GM12865 (cell line): ENCODE measurements around the gene SRP14.
A peak's percentile ranks its signal among the peaks of the same experiment; 100 is the strongest.

Source experiments
- DNase-seq: peaks from one replicate; pipeline ENCODE4 v3.0.0; 2010; ENCODE audit warnings: low read depth
- H3K4me3 ChIP-seq: 2 replicates; pipeline ENCODE4 v1.5.1; 2011; ENCODE audit warnings: mild to moderate bottlenecking, low read depth, low read length, control low read depth
- TF ChIP-seq, protein P1 (sequence below): IDR thresholded peaks from 2 replicates; pipeline ENCODE4 v1.5.1; 2011; ENCODE audit warnings: low read length, control low read depth, low read depth, inconsistent platforms; ENCODE audit not compliant: insufficient read depth; ENCODE audit errors: missing control alignments

Gene SRP14

DNA sequence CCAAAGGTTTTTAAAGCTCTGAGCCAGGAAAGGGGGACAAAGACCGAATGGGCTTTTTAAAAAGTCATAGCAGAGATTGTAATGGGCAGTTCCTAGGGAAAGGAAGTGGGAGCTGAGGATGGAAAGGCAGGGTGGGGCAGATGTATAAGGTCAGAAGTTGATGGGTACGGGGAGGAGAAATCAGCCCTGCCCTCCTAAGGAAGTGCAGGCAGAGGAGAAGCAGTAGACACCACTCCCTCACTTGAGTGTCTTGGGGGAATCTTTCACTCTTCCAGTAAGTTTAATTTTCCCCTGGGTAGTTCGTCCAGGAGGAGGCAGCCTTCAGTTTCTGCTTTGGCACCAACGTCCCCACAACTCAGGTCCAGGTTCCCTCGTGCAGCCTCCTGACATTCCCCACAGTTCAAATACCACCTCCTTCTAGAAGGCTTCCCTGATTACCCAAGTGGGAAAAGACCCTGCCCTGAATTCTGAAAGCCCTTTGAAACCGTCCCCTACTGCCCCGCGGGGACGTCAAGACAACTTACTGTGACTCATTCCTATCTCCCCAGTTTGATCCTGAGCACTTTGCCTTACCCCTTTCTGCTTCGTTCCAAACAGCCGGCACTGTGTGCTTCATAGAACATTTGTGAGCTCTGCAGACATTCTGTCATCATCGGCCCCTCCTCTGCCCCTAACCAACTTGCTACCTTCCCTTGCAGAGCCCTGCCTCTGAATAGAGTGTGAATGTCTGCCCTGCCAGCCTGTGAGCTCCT is 14.3 kb upstream of the SRP14 start:
- TF ChIP-seq, protein P1, sequence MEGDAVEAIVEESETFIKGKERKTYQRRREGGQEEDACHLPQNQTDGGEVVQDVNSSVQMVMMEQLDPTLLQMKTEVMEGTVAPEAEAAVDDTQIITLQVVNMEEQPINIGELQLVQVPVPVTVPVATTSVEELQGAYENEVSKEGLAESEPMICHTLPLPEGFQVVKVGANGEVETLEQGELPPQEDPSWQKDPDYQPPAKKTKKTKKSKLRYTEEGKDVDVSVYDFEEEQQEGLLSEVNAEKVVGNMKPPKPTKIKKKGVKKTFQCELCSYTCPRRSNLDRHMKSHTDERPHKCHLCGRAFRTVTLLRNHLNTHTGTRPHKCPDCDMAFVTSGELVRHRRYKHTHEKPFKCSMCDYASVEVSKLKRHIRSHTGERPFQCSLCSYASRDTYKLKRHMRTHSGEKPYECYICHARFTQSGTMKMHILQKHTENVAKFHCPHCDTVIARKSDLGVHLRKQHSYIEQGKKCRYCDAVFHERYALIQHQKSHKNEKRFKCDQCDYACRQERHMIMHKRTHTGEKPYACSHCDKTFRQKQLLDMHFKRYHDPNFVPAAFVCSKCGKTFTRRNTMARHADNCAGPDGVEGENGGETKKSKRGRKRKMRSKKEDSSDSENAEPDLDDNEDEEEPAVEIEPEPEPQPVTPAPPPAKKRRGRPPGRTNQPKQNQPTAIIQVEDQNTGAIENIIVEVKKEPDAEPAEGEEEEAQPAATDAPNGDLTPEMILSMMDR = peak; percentile 6
- peak overlapping the region; percentile 56 for H3K4me3 ChIP-seq
- DNase-seq = peak; percentile 37

DNA sequence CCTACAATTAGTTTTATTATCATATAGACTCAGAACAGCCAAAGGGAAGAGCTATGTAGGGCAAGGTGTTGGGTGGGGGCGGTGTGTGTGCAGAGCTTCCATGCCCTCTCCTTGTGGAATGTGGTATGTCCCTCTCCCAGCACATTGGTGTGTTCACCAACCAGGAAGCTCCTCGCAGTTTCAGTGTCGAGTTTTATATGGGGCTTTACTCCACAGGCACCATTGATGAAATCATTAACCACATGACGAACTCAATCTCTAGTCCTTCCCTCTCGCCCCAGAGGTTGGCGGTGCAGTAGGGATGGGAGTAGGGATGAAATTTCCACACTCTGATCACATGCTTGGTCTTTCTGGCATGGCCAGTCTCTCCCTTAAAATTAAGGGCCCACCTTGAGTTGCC is 13.6 kb upstream of the SRP14 start:
- DNase-seq = no peak
- TF ChIP-seq, protein P1 = no peak
- no peak overlapping the region for H3K4me3 ChIP-seq

DNA sequence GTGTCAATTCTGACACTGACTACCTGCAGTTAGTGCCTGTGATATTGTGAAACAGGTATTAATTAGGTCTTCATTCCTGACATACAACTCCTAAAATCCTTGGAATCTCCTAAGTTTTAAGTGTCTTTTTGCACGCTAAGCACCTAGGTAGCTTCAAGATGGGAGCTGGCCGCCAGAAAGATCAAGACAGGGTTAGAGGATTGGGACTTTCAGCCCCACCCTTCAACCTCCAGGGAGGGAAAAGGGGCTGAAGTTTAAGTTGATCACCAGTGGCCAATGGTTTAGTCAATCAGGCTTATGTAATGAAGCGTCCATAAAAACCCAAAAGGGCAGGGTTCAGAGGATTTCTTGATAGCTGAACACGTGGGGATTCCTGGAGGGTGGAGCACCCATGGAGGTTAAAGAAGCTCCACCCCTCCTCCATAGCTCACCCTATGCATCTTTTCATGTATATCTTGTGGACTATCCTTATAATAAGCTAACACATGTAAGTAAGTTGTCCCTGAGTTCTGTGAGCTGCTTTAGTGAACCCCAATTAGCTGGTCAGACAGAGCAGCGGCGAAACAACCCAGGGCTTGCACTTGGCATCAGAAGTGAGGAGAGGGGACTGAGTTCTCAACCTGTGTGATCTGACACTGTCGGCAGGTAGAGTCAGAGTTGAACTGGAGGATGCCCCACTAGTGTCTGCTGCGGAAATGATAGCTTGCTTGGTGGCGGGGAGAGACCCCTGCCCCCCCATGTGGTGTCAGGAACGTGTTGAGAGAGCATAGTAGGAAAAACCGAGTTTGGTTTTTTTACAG is 12.8 kb upstream of the SRP14 start:
- TF ChIP-seq, protein P1 = no peak
- no peak overlapping the region for H3K4me3 ChIP-seq
- no peak for DNase-seq

DNA sequence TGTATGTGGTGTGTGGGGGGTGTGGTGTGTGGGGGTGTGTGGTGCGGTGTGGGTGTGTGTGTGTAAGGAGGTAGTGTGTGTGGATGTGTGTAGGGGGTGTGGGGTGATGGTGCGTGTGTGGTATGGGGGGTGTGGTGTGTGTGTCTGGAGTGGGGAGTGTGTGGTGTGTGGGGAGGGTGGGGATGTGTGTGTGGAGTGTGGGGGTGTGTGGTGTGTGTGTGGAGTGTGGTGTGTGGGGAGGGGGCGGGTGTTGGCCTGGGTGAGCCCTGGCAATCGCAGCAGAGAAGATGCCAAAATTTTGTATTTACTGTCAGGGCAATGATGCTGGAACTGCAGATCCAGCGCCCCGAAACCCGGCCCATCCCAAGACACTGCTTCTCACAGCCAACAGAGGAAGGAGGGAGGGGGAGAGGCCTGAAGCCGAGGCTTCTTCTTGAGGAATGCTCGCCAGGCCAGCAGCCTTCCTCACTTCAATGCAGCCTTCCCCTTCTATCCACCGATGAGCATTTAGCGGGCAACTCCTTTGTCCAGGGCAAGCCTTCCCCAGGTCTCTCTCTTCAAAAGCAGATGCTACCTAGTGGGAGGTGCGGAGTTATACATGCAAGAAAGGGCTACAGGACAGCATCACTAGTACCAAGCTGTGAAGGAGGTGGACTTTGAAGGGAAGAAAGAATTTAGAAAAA is 11.9 kb upstream of the SRP14 start:
- no peak for DNase-seq
- TF ChIP-seq, protein P1 = no peak

DNA sequence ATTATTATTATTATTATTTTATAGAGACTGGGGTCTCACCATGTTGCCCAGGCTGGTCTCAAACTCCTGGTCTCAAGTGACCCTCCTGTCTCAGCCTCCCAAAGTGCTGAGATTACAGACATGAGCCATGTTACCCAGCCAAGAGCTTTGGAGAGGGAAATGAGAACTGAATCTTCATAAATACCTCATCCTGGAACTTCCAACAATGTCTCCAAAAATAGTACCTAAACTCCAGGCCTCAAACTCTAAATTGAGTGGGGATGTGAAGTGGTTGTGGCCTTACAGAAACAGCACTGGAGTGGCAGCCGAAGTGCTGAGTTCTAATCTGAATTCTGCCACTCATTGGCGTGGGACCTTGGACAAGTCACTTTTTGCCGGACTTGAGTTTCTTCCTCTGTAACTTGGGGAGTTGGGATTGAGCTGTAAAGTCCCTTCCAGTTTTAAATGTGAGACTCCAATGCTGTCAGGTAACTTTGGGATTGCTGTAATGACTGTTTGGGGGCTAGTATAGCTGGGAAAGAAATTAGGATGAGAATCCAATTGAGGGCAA is 10.0 kb upstream of the SRP14 start:
- TF ChIP-seq, protein P1 = no peak
- H3K4me3 ChIP-seq = no peak overlapping the region
- DNase-seq = no peak

More for the DNA sequence above, 11.9 kb upstream of the SRP14 start:
- H3K4me3 ChIP-seq = no peak overlapping the region

DNA sequence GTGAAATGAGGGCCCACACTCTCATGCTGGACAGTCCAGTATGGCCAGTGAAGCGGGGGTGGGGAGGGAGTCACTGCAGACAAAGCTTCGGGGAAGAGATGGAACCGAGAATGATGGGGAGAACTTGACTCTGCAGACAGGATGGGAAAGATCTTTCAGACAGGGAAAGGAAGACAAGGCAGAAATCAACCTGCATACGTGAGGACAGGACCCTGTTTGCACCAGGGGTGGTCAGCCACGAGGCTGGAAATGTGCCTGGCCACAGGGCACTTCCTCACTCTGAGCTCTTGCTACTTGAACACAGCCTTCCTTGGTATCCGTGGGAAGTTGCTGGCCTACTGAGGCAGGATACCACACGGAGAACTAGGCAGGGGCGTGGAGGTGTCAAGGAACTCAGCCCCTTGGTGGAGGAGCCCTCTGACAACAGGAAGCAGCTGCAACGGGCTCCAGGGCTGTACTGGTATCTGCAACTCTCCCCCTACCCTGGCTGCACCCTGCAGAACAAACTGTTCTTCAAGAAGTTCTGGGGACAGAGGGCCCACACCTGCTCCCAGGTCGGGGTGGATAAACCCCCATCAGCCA is 9.3 kb upstream of the SRP14 start:
- DNase-seq = peak; percentile 78
- peak overlapping the region; percentile 39 for H3K4me3 ChIP-seq
- TF ChIP-seq, protein P1 = no peak
